Tibial nerve (tissue), 3 donors: ENCODE measurements around the gene G6PD.
"Not testable (repeated sequence)": the region's sequence is repeated elsewhere in the genome, so short reads cannot be mapped to it uniquely, and the experiment has no call there.

Source experiments
- CTCF ChIP-seq, 5 experiments: fragments of 200-600 bp in 3 of 5; fragments of 450-650 bp in 2 of 5; sonication (generic) in 3 of 5; IDR thresholded peaks; one replicate each; pipeline ENCODE4 v1.5.1; 2016 to 2019; ENCODE audit warnings: antibody characterized with exemption in 5 of 5, mild to moderate bottlenecking in 3 of 5, moderate library complexity in 2 of 5
- POLR2A ChIP-seq, 2 donors: fragments of 450-650 bp; IDR thresholded peaks; one replicate each; pipeline ENCODE4 v1.6.1; 2017; ENCODE audit warnings: antibody characterized with exemption in 2 of 2, mild to moderate bottlenecking in 2 of 2, moderate library complexity in 2 of 2

- not testable (repeated sequence) for TF ChIP-seq CTCF, POLR2A (IDR thresholded peaks at IDR 0.05)
These were observed 12.2 kb upstream of the G6PD start for GRCh38 chrX:154558896-154559295.
